Small intestine (tissue), 7 donors: ENCODE data around the gene TBC1D4. TPM values are rescaled to one million over a fixed set of nuclear protein-coding genes. Genes with fewer than 3 reads are reported as not detected.

Experiments
- DNase-seq, 2 donors: peaks; one replicate each; pipeline versions ENCODE4 v3.0.0 to v3.0.0-alpha.2; 2013
- FAIRE-seq: peaks from 2 replicates; lab custom pipeline; 2012; peaks lifted over from hg19 to GRCh38; lab: Jason Lieb, UNC
- H3K27ac ChIP-seq, 3 donors: one replicate each; pipeline ENCODE4 v1.5.1; 2013; ENCODE audit warnings: low read length in 2 of 3, mild to moderate bottlenecking in 2 of 3, control low read depth in 1 of 3, inconsistent platforms in 1 of 3, low read depth in 1 of 3, moderate library complexity in 1 of 3
- H3K27me3 ChIP-seq, 3 donors: one replicate each; pipeline ENCODE4 v1.6.1; 2013; ENCODE audit warnings: low read length in 3 of 3, inconsistent platforms in 1 of 3; ENCODE audit not compliant: control insufficient read depth in 3 of 3, insufficient read depth in 3 of 3
- H3K36me3 ChIP-seq, 3 donors: one replicate each; pipeline ENCODE4 v1.6.1; 2013; ENCODE audit warnings: low read length in 3 of 3, inconsistent platforms in 1 of 3, low read depth in 1 of 3, mild to moderate bottlenecking in 1 of 3, moderate library complexity in 1 of 3; ENCODE audit not compliant: control insufficient read depth in 3 of 3, insufficient read depth in 2 of 3
- H3K4me1 ChIP-seq, 3 donors: one replicate each; pipeline ENCODE4 v1.6.1; 2013; ENCODE audit warnings: low read length in 2 of 3, inconsistent platforms in 1 of 3, low read depth in 1 of 3, mild to moderate bottlenecking in 1 of 3, moderate library complexity in 1 of 3; ENCODE audit not compliant: control insufficient read depth in 3 of 3, insufficient read depth in 2 of 3
- H3K4me3 ChIP-seq, 3 donors: one replicate each; pipeline ENCODE4 v1.5.1; 2013; ENCODE audit warnings: low read length in 3 of 3, control low read depth in 1 of 3, inconsistent platforms in 1 of 3, low read depth in 1 of 3, mild to moderate bottlenecking in 1 of 3, moderate library complexity in 1 of 3
- H3K9me3 ChIP-seq, 2 donors: one replicate each; pipeline ENCODE4 v1.6.1; 2013; ENCODE audit warnings: low read depth in 1 of 2, low read length in 1 of 2; ENCODE audit not compliant: control insufficient read depth in 2 of 2, insufficient read depth in 1 of 2
- WGBS, 3 donors: extraction: QIAGEN DNeasy Blood & Tissue Kit; methylation state at CpG; one replicate each; pipeline ENCODE4 v1.1.7; 2013; 5-methylcytosine and 5-hydroxymethylcytosine counted together
- polyA plus RNA-seq, 4 donors: library from polyadenylated mRNA; stranded (reverse) in 3 of 4; unstranded in 1 of 4; fragments of 200-250 nt in 3 of 4; fragments of 120-200 nt in 1 of 4; gene quantifications; one replicate each; pipeline versions ENCODE4 v1.2.1 to v1.2.3, GENCODE V29; 2013
- donor health status: healthy with polysubstance abuse.
- donor health status: control.
- donor health status: control.
- donor health status: Bipolar disorder and iron deficiency.
- donor health status: healthy.

Gene TBC1D4
- polyA plus RNA-seq, 4 donors: 2.4 to 8.1 (median 5.3) TPM

- Histone ChIP-seq H3K9me3 (no peaks in the 10 kb centered on the region), H3K4me3 (no peak overlapping the region), H3K36me3 (no peaks in the 10 kb centered on the region), H3K27ac (no peak overlapping the region), H3K4me1 (peaks cover 0 to 5% (median 2%) of the 10 kb centered on the region in 3 donors), H3K27me3 (no peaks in the 10 kb centered on the region)
- DNase-seq: no peak
- 53 to 64% (median 55%) methylated on average over 6 of the region's 6 CpGs for WGBS, 3 donors
- no peak for FAIRE-seq
These were observed 65.5 kb downstream of the TBC1D4 start for GRCh38 chr13:75416327-75417011.

- Histone ChIP-seq H3K27ac (no peak overlapping the region), H3K27me3 (no peaks in the 10 kb centered on the region), H3K4me1 (peaks cover 0 to 5% (median 2%) of the 10 kb centered on the region in 3 donors), H3K36me3 (no peaks in the 10 kb centered on the region), H3K9me3 (no peaks in the 10 kb centered on the region), H3K4me3 (no peak overlapping the region)
- WGBS, 3 donors: 80 to 95% (median 81%) methylated on average over 1 of the region's 1 CpG
- FAIRE-seq: no peak
- DNase-seq: no peak
These were observed 66.3 kb downstream of the TBC1D4 start for GRCh38 chr13:75415694-75416093.

- no peak overlapping the region for H3K4me3 ChIP-seq
- DNase-seq (no peak), FAIRE-seq (no peak)
- H3K27ac ChIP-seq: no peak overlapping the region
- peaks cover 0 to 5% (median 2%) of the 10 kb centered on the region in 3 donors for H3K4me1 ChIP-seq
- no peaks in the 10 kb centered on the region for H3K27me3 ChIP-seq
- no peaks in the 10 kb centered on the region for H3K36me3 ChIP-seq
- WGBS, 3 donors: 83 to 97% (median 86%) methylated on average over 2 of the region's 2 CpGs
- H3K9me3 ChIP-seq: no peaks in the 10 kb centered on the region
These were observed 66.8 kb downstream of the TBC1D4 start for GRCh38 chr13:75415171-75415570.

GRCh38 chr13:75414036-75414827 lies 67.7 kb downstream of the TBC1D4 start:
- Histone ChIP-seq H3K4me3 (no peak overlapping the region), H3K27ac (no peak overlapping the region), H3K36me3 (no peaks in the 10 kb centered on the region), H3K27me3 (no peaks in the 10 kb centered on the region), H3K4me1 (peaks cover 0 to 5% (median 2%) of the 10 kb centered on the region in 3 donors), H3K9me3 (no peaks in the 10 kb centered on the region)
- 83 to 86% (median 84%) methylated on average over 2 of the region's 2 CpGs for WGBS, 3 donors
- no peak for DNase-seq
- no peak for FAIRE-seq

GRCh38 chr13:75411924-75412537 lies 69.9 kb downstream of the TBC1D4 start:
- FAIRE-seq: no peak
- Histone ChIP-seq H3K36me3 (no peaks in the 10 kb centered on the region), H3K4me1 (peaks cover 0 to 2% (median 2%) of the 10 kb centered on the region in 3 donors), H3K27me3 (no peaks in the 10 kb centered on the region), H3K9me3 (no peaks in the 10 kb centered on the region), H3K27ac (no peak overlapping the region), H3K4me3 (no peak overlapping the region)
- 77 to 88% (median 85%) methylated on average over 4 of the region's 4 CpGs for WGBS, 3 donors
- no peak for DNase-seq

GRCh38 chr13:75410207-75410606 lies 71.8 kb downstream of the TBC1D4 start:
- Histone ChIP-seq H3K4me3 (no peak overlapping the region), H3K36me3 (no peaks in the 10 kb centered on the region), H3K27me3 (no peaks in the 10 kb centered on the region), H3K27ac (no peak overlapping the region), H3K9me3 (no peaks in the 10 kb centered on the region), H3K4me1 (no peaks in the 10 kb centered on the region)
- 85 to 92% (median 88%) methylated on average over 7 of the region's 7 CpGs for WGBS, 3 donors
- no peak for DNase-seq
- FAIRE-seq: no peak

- no peak for DNase-seq
- peaks cover 0 to under 1% (median 0%) of the 10 kb centered on the region in 3 donors for H3K4me1 ChIP-seq
- no peak for FAIRE-seq
- H3K27ac ChIP-seq: no peak overlapping the region
- H3K27me3 ChIP-seq: no peaks in the 10 kb centered on the region
- H3K9me3 ChIP-seq: no peaks in the 10 kb centered on the region
- H3K4me3 ChIP-seq: no peak overlapping the region
- H3K36me3 ChIP-seq: no peaks in the 10 kb centered on the region
- 92 to 97% (median 95%) methylated on average over 5 of the region's 5 CpGs for whole genome bisulfite sequencing, 3 donors
These were observed 74.0 kb downstream of the TBC1D4 start for GRCh38 chr13:75407998-75408397.

- Histone ChIP-seq H3K4me1 (peaks cover 0 to 2% (median 0%) of the 10 kb centered on the region in 3 donors), H3K27ac (no peak overlapping the region), H3K27me3 (no peaks in the 10 kb centered on the region), H3K36me3 (no peaks in the 10 kb centered on the region), H3K9me3 (no peaks in the 10 kb centered on the region), H3K4me3 (no peak overlapping the region)
- no peak for FAIRE-seq
- WGBS, 3 donors: 92 to 97% (median 93%) methylated on average over 4 of the region's 4 CpGs
- no peak for DNase-seq
These were observed 74.5 kb downstream of the TBC1D4 start for GRCh38 chr13:75407473-75407872.
